NCI-H446 treated with DMSO at 0.1 percent for 48 hours (cell line): ENCODE data around the gene DTL.

Experiments
- DNase-seq: peaks from one replicate; lab custom pipeline; 2025; lab: John Stamatoyannopoulos, UW

DTL gene

DNA sequence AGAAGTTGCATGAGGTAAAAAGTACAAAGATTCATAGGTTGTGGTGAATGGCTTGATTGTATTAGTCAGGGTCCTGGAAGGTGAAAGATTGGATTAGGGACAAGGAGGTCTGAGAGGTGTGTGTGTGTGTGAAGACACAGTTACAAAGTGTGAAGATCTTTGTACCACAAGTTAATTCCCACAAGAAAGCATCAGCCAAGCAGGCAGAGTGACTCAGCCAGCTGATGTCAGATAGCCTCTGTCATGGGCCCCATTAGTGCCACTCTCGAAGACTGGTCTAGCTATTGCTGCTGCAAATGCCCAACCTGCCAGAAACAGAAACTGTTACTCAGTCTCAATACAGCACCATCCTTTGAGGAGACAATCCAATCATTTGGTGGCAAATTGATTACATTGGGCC, 96.5 kb downstream of the DTL start:
- DNase-seq, result no peak

DNA sequence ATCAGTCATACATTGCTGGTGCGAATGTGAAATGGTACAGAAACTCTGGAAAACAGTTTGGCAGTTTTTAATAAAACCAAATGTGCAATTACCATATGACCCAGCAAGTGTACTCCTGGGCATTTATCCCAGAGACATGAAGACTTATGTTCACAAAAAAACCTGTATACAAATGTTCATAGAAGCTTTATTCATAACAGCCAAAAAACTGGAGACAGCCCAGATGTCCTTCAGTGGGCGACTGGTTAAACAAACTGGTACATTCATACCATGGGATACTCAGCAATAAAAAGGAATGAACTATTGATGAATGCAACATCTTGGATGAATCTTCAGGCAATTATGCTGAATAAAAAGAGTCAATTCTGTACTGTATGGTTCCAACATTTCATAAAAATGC, 97.8 kb downstream of the DTL start:
- DNase-seq, result peak; percentile 75

DNA sequence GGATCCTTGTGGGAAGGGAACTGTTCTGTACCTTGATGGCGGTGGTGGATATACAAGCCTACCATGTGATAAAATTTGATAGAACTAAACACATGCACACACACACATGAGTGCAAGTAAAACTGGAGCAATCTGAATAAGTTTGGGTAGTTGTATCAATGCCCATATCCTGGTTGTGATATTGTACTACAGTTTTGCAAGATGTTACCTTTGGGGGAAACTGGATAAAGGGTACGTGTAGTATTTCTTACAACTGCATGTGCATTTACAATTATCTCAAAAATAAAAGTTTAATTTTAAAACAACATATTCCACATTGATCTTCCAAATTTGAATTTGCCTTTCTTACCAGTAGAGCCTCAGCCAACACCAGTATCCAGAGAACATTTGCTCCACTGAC, 99.6 kb downstream of the DTL start:
- DNase-seq, result no peak

DNA sequence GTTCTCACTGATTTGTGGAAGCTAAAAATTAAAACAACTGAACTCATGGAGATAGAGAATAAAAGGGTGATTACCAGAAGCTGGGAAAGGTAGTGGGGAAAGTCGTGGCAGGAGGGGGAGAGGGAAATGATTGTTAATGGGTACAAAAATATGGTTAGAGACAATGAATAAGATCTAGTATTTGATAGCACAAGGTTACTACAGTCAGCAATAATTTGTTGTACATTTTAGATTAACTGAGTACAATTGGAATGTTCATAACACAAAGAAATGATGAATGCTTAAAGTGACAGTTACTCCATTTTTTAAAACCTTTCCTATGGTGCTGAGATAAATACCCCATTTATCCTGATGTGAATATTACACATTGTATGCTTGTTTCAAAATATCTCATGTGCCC, 102.3 kb downstream of the DTL start:
- DNase-seq, result no peak

DNA sequence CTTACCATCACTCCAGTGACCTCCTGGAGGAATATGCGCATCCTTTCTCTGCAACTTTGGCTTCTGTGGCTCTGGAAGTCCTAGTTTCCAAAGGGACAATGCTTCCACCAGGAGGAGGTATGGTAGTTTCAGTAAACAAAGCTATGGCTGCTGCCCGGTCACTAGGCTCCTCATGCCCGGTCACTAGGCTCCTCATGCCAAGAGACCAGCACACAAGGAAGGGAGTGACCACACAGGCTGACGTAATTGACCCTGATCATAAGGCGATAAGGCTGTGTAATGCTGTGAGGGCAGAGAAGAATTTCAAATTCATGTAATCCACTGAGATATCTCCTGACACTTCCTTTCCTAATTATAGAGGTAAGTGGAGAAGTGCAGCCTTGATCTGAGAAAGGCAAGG, 102.9 kb downstream of the DTL start:
- no peak for DNase-seq

DNA sequence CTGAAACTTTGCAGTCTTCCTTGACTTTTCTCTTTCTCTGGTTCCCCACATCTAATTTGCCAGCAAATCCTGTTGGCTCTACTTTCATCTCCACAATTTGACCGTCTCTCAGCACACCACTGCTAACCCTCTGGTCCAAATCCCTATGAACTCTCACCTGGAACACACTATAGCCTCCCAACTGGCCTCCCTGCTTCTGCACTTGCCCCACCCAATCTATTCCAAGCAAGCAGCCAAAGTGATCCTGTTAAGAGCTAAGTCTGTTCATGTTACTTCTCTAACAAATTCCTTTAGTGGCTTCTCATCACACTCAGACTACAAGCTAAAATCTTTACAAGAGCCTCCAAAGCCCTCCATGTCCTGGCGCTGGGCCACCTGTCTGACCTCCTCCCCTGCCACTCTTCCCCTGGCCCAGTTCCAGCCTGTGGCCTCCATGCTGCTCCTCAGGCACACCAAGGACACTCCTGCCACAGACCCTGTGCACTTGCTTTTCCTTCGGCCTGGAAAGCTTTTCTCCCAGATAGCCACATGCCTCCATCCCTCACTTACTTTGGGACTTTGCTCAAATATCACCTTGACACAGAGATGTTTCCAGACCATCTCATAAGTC, 104.1 kb downstream of the DTL start:
- no peak for DNase-seq

DNA sequence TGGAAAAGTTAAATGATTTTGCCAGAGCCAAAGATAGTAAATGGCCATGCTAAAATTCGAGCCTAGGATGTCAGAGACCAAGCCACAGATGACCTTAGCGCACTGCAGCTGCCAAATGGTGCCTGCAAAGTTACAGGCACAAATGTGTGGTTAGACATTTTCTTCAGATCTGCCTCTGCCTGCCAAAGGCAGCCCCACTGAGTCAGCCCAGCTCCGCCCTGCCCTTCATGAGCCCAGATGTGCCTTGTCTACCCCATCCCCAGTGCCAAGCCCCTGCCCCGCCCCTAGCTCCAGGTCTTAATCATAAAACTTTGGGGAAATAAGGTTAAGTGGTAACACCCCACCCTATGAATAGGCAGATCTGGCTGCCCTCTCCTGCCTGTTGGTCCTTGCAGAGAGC, 105.9 kb downstream of the DTL start:
- no peak for DNase-seq

DNA sequence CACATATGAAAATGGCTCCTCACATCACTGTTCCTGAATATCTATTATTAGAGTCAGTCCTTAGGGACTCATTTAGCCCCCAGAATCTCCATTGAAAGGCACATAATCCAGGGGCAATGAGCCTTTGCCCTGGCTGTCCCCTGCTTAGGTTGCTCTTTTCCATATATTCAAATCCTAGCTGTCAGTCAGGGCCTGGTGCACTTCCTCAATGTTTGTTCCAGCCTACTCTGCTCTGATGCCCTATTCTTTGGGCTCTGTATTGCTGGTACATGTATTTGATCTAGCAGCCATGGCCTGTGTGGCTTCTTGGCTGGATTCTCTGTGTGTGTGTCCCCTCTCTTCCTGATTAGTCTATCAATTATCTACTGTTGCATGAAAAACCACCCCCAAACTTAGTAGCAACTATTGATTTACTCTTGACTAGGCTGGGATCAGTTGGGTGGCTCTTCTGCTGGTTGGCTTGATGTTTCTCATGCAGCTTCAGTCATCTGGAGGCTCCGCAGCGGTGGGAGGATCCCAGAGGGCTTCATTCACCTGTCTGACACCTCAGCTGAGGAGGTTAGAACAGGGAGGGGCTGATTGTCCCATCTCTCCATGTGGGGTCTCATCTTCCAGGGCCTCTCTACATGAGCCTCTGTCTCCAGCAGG, 107.5 kb downstream of the DTL start:
- no peak for DNase-seq

DNA sequence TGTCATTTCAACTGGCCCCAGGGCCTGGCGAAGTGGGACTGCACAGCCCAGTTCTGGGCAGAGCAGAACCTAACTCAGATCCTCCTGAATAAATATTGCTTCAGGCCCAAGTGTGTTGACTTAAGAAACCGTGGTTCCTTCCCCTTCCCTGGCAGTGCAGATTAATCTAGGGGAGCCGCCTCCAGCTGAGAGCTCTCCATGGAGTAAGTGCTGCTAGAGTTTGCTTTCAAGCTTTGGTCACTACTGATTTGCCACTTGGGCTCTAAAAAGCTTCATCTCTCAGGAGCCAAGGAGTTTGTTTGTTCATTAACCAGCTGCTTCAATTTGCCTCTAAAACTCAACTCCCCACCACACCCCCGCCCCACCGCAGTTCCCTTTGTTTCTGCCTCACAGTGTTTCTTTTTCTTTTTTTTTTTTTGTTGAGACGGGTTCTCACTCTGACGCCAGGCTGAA, 112.1 kb downstream of the DTL start:
- DNase-seq, result no peak

DNA sequence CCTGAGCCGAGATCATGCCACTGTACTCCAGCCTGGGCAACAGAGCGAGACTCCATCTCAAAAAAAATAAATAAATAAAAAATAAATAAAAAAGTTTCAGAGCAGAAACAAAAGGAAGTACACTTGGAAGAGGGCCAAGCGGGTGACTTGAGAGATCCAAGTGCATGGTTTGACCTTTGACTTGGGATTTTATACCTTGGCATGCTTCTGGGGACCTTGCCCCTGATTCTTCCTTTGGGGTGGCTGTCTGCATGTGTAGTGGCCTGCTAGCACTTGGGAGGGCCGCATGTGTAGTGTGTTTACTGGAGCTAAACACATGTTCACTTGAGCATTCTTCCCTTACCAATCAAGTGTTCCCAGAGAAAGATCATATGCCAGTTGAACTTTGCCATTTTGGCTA, 114.0 kb downstream of the DTL start:
- no peak for DNase-seq

DNA sequence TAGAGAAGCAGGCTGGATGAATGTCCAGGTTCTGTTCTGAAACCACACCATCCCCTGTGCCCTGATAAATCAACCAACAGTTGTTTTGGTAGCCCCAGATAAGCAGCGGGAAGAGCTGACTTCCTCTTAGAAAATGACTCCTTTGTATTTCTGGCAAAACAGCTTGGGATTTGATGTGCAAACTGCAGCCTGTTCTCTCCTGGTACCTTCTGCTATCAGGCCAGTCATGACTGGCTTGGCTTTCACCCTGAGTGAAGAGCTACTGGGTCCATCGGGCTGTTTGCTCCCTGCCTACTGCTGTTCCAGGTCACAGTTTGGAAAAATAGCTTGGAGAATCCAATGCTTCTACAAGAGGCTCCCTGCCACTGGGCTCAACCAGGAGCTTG, 116.8 kb downstream of the DTL start:
- DNase-seq, result no peak

DNA sequence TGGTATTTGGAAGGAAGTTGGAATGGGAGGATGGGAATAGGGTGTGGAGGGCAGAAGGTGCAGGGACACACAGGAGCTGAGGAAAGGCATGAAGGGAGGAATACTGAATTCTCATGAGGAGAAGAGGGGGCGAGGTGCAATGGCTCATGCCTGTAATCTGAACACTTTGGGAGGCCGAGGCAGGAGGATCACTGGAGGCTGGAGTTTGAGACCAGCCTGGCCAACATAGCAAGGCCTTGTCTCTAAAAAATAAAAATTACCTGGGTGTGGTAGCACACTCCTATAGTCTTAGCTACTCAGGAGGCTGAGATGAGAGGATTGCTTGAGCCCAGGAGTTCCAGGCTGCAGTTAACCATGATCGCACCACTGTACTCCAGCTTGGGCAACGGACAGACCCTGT, 117.3 kb downstream of the DTL start:
- no peak for DNase-seq

DNA sequence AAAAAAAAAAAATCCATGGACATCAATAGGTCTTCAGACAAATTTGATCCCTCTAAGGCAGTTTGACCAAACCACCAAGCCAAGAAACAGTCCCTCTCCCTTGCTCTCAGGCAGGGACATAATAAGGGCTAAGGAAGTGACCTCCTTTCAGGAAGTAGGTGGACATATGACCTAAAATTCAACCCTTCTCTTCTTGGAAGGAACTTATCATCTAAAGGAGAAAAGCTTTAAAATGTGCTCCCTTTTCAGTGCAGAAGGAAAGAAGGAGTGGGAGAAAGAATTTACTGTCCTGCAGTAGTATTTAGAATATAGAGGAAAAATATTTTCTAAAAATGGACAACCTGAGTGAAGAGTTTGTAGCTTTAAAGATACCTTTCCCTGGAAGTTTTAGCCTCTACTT, 118.1 kb downstream of the DTL start:
- DNase-seq, result no peak
